Measurements from ENCODE around the gene KCNS3.

DNA sequence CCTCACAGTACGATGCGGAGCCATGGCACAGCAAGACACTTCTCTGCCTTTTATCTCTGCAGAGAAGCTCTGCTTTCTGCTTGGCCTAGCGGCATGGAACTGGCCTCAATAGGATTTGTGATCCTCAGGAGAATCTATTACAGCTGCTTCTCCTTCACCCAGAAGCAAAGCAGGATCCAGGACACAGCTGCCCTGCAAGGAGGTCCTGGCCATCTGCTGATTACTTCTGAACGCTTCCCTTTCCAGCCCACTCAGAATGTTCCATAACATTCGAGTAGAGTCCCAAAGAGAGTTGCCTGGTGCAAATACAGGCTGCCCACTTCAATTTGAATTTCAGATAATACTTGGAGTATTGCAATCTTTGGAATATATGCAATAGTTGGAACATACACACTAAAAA lies 29.2 kb upstream of the KCNS3 start:
- TF ChIP-seq EZH2phosphoT487 (IDR thresholded peaks at IDR 0.05; ENCODE audit: borderline replicate concordance, low read depth, low read length) = no peak
- TF ChIP-seq, protein P1, sequence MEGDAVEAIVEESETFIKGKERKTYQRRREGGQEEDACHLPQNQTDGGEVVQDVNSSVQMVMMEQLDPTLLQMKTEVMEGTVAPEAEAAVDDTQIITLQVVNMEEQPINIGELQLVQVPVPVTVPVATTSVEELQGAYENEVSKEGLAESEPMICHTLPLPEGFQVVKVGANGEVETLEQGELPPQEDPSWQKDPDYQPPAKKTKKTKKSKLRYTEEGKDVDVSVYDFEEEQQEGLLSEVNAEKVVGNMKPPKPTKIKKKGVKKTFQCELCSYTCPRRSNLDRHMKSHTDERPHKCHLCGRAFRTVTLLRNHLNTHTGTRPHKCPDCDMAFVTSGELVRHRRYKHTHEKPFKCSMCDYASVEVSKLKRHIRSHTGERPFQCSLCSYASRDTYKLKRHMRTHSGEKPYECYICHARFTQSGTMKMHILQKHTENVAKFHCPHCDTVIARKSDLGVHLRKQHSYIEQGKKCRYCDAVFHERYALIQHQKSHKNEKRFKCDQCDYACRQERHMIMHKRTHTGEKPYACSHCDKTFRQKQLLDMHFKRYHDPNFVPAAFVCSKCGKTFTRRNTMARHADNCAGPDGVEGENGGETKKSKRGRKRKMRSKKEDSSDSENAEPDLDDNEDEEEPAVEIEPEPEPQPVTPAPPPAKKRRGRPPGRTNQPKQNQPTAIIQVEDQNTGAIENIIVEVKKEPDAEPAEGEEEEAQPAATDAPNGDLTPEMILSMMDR (conservative IDR thresholded peaks at IDR 0.05; ENCODE audit: low read length) = no peak
